ENCODE measurements around the gene KRT34. TPM values are rescaled to one million over a fixed set of nuclear protein-coding genes. Genes with fewer than 3 reads are reported as not detected.

KRT34 gene
- total and polyA plus RNA-seq, 2 experiments from 2014 or later: 39.8 to 77.8 TPM

DNA sequence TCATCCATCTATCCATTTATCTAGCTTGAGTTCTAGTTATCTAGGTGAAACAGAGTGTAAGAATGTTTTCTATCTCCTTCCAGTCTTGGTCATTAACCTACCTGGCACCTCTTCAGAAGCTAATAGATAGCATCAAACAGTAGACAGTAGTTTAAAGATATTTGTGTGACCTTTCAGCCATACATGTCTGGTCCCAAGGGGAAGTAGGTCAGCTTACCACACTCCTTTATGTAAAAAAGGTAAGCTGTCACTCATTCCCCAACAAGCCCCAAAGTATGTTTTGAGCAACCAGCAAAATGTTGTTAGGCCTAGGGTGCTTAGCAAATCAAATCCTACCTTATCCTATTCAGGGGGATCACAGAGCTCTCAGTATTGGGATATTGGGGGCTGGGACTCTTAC, 16.0 kb downstream of the KRT34 start:
- H4K20me1 ChIP-seq (ENCODE audit: insufficient read depth): no peaks in the 10 kb centered on the region
- TF ChIP-seq EZH2 (IDR thresholded peaks at IDR 0.05; ENCODE audit: insufficient read depth, poor library complexity, severe bottlenecking) (no peak), EZH2phosphoT487 (IDR thresholded peaks at IDR 0.05; ENCODE audit: insufficient read depth, low read depth) (no peak)

DNA sequence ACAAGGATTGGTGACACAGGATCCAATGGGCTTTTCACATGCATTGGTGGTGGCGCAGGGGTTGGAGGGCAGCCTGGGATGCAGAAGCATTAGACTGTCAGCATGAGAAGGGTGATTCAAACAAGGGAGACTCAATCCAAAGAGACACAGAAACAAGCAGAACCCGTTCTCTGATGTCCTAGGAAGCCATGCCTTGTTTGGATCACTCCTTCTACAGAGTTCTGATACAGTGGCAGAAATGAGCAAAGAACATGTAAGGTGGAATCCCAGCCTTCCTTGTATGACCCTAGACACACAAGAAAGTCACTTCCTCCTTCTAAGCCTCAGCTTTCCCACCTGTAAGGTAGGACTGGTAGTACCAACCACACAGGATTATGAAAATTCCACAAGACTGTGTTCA, 18.2 kb downstream of the KRT34 start:
- Histone ChIP-seq H3K27ac (no peak overlapping the region), H3F3A (ENCODE audit: insufficient read depth) (peaks cover 21% of the 10 kb centered on the region), H3K79me2 (ENCODE audit: insufficient read depth) (no peaks in the 10 kb centered on the region), H3K4me1 (ENCODE audit: insufficient read depth) (peaks cover 20% of the 10 kb centered on the region), H3K4me2 (ENCODE audit: unreplicated experiment) (no peak overlapping the region), H2AFZ (no peak overlapping the region), H3K9me3 (ENCODE audit: low read depth) (no peaks in the 10 kb centered on the region), H3K36me3 (ENCODE audit: low read depth) (no peaks in the 10 kb centered on the region), H3K27me3 (replicated peaks; ENCODE audit: insufficient read depth) (no peaks in the 10 kb centered on the region), H4K20me1 (ENCODE audit: insufficient read depth) (no peaks in the 10 kb centered on the region), H3K9ac (no peak overlapping the region), H3K9me2 (ENCODE audit: insufficient read depth) (no peaks in the 10 kb centered on the region), H3K4me3 (no peak overlapping the region)
- WGBS, 2 experiments (ENCODE audit: low coverage in 1 of 2, low lambda C conversion rate in 2 of 2, missing lambda C conversion rate in 2 of 2): 98 to 100% methylated on average over 2 of the region's 2 CpGs
- in situ Hi-C loops (cut with MboI): no loop called here
- no peak for TF ChIP-seq EZH2phosphoT487 (IDR thresholded peaks at IDR 0.05; ENCODE audit: insufficient read depth, low read depth)
- no peak for TF ChIP-seq EZH2 (IDR thresholded peaks at IDR 0.05; ENCODE audit: insufficient read depth, poor library complexity, severe bottlenecking)
- DNase-seq: no peak

More for the DNA sequence above, 16.0 kb downstream of the KRT34 start:
- no peak overlapping the region for H3K27ac ChIP-seq
- no peak overlapping the region for H3K9ac ChIP-seq
- H3K4me1 ChIP-seq (ENCODE audit: insufficient read depth): peaks cover 17% of the 10 kb centered on the region
- in situ Hi-C loops (cut with MboI): no loop called here
- no peaks in the 10 kb centered on the region for H3K79me2 ChIP-seq (ENCODE audit: insufficient read depth)
- DNase-seq: no peak
- H3K4me2 ChIP-seq (ENCODE audit: unreplicated experiment): no peak overlapping the region
- H3F3A ChIP-seq (ENCODE audit: insufficient read depth): peaks cover 23% of the 10 kb centered on the region
- H3K27me3 ChIP-seq (replicated peaks; ENCODE audit: insufficient read depth): no peaks in the 10 kb centered on the region
- H3K9me2 ChIP-seq (ENCODE audit: insufficient read depth): no peaks in the 10 kb centered on the region
- no peaks in the 10 kb centered on the region for H3K9me3 ChIP-seq (ENCODE audit: low read depth)
- no peak overlapping the region for H3K4me3 ChIP-seq
- no peak overlapping the region for H2AFZ ChIP-seq
- no peaks in the 10 kb centered on the region for H3K36me3 ChIP-seq (ENCODE audit: low read depth)

DNA sequence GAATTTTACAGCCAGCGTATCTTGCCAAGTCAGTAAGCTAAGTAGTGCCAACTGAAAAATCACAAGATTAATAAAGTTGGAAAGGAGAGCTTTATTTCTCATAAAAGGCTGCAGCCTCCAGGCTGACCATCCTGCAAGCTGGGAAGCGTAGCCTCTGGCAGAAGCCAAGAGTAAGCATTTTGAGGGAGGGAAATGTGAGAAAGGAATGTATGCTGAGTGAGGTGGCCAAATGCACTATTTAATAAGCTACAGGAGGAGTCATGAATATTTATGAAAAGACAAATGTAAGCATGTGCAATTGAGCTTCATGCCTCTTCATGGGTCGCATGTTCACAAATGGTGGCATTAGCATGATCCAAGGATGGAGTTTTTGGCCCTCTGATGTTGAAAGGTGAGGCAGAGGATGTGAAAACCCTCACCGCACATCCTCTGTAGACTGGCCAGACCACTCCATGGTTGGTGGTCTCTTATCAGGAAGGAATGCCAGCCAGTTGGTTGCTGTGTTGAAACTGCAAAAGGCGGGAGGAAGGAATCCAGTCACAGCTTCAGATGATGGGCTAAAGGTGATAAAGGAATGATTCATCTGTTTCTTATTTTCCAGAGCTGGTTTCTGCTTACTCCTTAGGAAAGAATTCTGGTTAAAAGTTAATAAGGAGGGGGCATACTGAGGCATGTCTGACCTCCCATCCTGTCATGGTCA, 21.7 kb downstream of the KRT34 start:
- peak; percentile 62 for DNase-seq
- no peak overlapping the region for H3K4me3 ChIP-seq
- H2AFZ ChIP-seq: no peak overlapping the region
- H3K79me2 ChIP-seq (ENCODE audit: insufficient read depth): no peaks in the 10 kb centered on the region
- in situ Hi-C loops (cut with MboI): no loop called here
- H3F3A ChIP-seq (ENCODE audit: insufficient read depth): no peaks in the 10 kb centered on the region; the same call in 1 of the 2 replicates
- no peak overlapping the region for H3K4me2 ChIP-seq (ENCODE audit: unreplicated experiment)
- no peaks in the 10 kb centered on the region for H3K9me2 ChIP-seq (ENCODE audit: insufficient read depth)
- TF ChIP-seq EZH2phosphoT487 (IDR thresholded peaks at IDR 0.05; ENCODE audit: insufficient read depth, low read depth): no peak
- TF ChIP-seq EZH2 (IDR thresholded peaks at IDR 0.05; ENCODE audit: insufficient read depth, poor library complexity, severe bottlenecking): no peak
- no peak overlapping the region for H3K9ac ChIP-seq
- 0 out of 2 replicates have a peak, but pooled peaks cover 3% of the 10 kb centered on the region for H3K4me1 ChIP-seq (ENCODE audit: insufficient read depth)
- H3K9me3 ChIP-seq (ENCODE audit: low read depth): no peaks in the 10 kb centered on the region
- 69 to 74% methylated on average over 5 of the region's 5 CpGs for WGBS, 2 experiments (ENCODE audit: low coverage in 1 of 2, low lambda C conversion rate in 2 of 2, missing lambda C conversion rate in 2 of 2)
- H4K20me1 ChIP-seq (ENCODE audit: insufficient read depth): no peaks in the 10 kb centered on the region
- no peaks in the 10 kb centered on the region for H3K36me3 ChIP-seq (ENCODE audit: low read depth)
- 0 out of 2 replicates have a peak overlapping the region, but pooled peaks have one; percentile 17 for H3K27ac ChIP-seq
- H3K27me3 ChIP-seq (replicated peaks; ENCODE audit: insufficient read depth): no peaks in the 10 kb centered on the region

DNA sequence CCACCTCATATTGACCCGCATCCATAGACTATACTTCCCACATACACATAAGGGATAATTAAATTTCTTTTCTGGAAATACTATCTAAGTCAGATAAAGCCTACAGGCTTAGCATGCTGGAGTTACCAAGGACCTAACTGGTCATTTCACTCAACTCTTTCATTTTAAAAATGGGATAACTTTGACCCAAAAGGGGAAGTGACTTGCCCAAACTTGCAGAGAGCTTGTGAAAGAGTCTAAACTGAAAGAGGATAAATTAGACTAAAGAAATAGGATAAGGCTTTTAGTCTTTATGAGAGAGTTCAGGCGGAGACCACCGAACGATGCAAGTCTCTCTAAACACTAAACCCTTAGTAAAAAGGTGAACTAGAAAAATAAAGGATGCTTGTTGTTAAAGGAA, 27.6 kb downstream of the KRT34 start:
- Histone ChIP-seq H3K9me2 (ENCODE audit: insufficient read depth) (no peaks in the 10 kb centered on the region), H3K27me3 (replicated peaks; ENCODE audit: insufficient read depth) (no peaks in the 10 kb centered on the region), H3K4me3 (no peak overlapping the region), H4K20me1 (ENCODE audit: insufficient read depth) (no peaks in the 10 kb centered on the region), H3K36me3 (ENCODE audit: low read depth) (no peaks in the 10 kb centered on the region), H3K9ac (no peak overlapping the region), H3K27ac (no peak overlapping the region), H2AFZ (no peak overlapping the region), H3K4me1 (ENCODE audit: insufficient read depth) (no peaks in the 10 kb centered on the region), H3K79me2 (ENCODE audit: insufficient read depth) (no peaks in the 10 kb centered on the region), H3K9me3 (ENCODE audit: low read depth) (no peaks in the 10 kb centered on the region), H3K4me2 (ENCODE audit: unreplicated experiment) (no peak overlapping the region), H3F3A (ENCODE audit: insufficient read depth) (no peaks in the 10 kb centered on the region)
- in situ Hi-C loops (cut with MboI): no loop called here
- no peak for TF ChIP-seq EZH2 (IDR thresholded peaks at IDR 0.05; ENCODE audit: insufficient read depth, poor library complexity, severe bottlenecking)
- no peak for TF ChIP-seq EZH2phosphoT487 (IDR thresholded peaks at IDR 0.05; ENCODE audit: insufficient read depth, low read depth)
- no peak for DNase-seq
- WGBS, 2 experiments (ENCODE audit: low coverage in 1 of 2, low lambda C conversion rate in 2 of 2, missing lambda C conversion rate in 2 of 2): 94% methylated on average over 4 of the region's 4 CpGs

All from GM23248 (cell line).